OCI-LY3 (cell line): ENCODE measurements around the gene SPATA2.

Source experiments
- EZH2phosphoT487 ChIP-seq: fragments of 200-600 bp; shearing (Covaris generic); IDR thresholded peaks from 2 replicates; pipeline ENCODE4 v1.6.1; 2018; ENCODE audit warnings: antibody characterized with exemption, mixed run types, low read depth
- TF ChIP-seq, protein P1 (sequence below): fragments of 200-600, 300-600 bp; sonication (generic); IDR thresholded peaks from 2 replicates; pipeline ENCODE4 v1.5.1; 2014; ENCODE audit warnings: antibody characterized with exemption, low read length, low read depth

DNA sequence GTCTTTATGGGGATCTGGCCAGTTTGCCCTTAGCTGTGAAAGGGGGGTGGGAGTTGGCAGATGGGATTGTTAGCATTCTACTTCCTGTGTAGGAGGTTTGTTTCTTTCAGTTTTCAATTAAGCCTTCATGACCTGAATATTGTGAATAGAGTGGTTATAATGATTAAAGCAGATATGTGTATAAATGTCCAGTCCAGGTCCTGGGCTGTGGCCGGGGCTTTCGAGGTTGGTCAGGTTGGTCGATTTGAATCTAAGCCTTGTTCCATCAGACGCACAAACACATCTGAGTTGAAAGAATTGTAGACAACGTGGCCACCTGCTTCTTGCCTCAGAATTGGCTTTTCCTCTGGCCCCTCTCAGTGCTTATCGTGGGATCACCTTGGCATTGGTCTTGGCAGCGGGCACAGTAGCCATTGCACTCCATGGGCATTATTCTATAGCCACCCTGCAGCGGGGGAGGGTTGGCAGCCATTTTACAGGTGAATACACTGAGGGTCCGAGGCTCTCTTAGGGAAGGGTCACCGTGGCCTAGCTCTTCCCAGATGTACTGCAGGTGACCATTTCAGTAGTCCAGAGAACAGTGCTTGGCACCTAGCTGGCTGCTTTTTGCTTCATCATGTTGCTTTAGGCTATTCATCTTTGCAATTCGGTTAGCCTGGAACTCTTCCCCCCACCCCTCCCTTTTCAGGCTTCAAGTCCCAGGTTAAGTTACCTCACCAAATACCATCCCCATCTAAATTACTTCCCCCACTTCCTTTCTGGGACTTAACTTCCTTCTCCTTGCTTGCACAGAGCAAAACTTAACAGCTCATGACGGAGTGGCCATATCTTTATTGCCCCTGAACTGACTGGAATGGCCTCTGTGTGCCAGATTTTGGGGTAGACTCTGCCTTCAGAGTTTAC, 21.9 kb upstream of the SPATA2 start:
- TF ChIP-seq, protein P1, sequence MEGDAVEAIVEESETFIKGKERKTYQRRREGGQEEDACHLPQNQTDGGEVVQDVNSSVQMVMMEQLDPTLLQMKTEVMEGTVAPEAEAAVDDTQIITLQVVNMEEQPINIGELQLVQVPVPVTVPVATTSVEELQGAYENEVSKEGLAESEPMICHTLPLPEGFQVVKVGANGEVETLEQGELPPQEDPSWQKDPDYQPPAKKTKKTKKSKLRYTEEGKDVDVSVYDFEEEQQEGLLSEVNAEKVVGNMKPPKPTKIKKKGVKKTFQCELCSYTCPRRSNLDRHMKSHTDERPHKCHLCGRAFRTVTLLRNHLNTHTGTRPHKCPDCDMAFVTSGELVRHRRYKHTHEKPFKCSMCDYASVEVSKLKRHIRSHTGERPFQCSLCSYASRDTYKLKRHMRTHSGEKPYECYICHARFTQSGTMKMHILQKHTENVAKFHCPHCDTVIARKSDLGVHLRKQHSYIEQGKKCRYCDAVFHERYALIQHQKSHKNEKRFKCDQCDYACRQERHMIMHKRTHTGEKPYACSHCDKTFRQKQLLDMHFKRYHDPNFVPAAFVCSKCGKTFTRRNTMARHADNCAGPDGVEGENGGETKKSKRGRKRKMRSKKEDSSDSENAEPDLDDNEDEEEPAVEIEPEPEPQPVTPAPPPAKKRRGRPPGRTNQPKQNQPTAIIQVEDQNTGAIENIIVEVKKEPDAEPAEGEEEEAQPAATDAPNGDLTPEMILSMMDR: no peak
- no peak for TF ChIP-seq EZH2phosphoT487
